Heart right ventricle (tissue), 16 donors: ENCODE measurements around the gene TMEFF2. TPM values are rescaled to one million over a fixed set of nuclear protein-coding genes. Genes with fewer than 3 reads are reported as not detected.

Source experiments
- ATAC-seq, 8 donors: fragments of 200-7000 bp; cut with Tn5 transposase; one replicate each; pipeline ENCODE4 v1.9.1; 2020; ENCODE audit warnings: mild to moderate bottlenecking in 8 of 8, moderate library complexity in 8 of 8, moderate number of reproducible peaks in 1 of 8
- DNase-seq, 2 donors: peaks; one replicate each; pipeline ENCODE4 v3.0.0-alpha.2; 2020
- H3K27ac ChIP-seq, 10 donors: fragments of 200-600 bp; sonication (generic) in 2 of 10; one replicate each; pipeline versions ENCODE4 v1.5.0 to v1.8.0; 2020 to 2022; ENCODE audit warnings: mild to moderate bottlenecking in 3 of 10
- H3K27me3 ChIP-seq, 7 donors: fragments of 200-600 bp; one replicate each; pipeline ENCODE4 v1.8.0; 2021 to 2022; ENCODE audit warnings: mild to moderate bottlenecking in 2 of 7
- H3K36me3 ChIP-seq, 9 donors: fragments of 200-600 bp; sonication (generic) in 1 of 9; one replicate each; pipeline versions ENCODE4 v1.5.0 to v1.8.0; 2020 to 2022; ENCODE audit warnings: mild to moderate bottlenecking in 2 of 9
- H3K4me1 ChIP-seq, 9 donors: fragments of 200-600 bp; sonication (generic) in 1 of 9; one replicate each; pipeline versions ENCODE4 v1.5.0 to v1.8.0; 2020 to 2022; ENCODE audit warnings: mild to moderate bottlenecking in 4 of 9
- H3K4me3 ChIP-seq, 10 donors: fragments of 200-600 bp; sonication (generic) in 2 of 10; one replicate each; pipeline versions ENCODE4 v1.5.0 to v1.8.0; 2020 to 2022; ENCODE audit warnings: mild to moderate bottlenecking in 7 of 10, moderate library complexity in 2 of 10
- H3K9me3 ChIP-seq, 11 donors: fragments of 200-600 bp in 10 of 11; sonication (generic) in 2 of 11; one replicate each; pipeline versions ENCODE4 v1.5.0 to v1.8.0; 2013 to 2022; ENCODE audit warnings: mild to moderate bottlenecking in 2 of 11, control low read depth in 1 of 11, moderate library complexity in 1 of 11
- CTCF ChIP-seq, 9 donors: fragments of 200-600 bp; sonication (generic) in 2 of 9; IDR thresholded peaks; one replicate each; pipeline versions ENCODE4 v1.5.0 to v1.8.0; 2021 to 2022; ENCODE audit warnings: antibody characterized with exemption in 9 of 9, mild to moderate bottlenecking in 5 of 9, moderate library complexity in 1 of 9
- WGBS, 2 donors: extraction: QIAGEN DNeasy Blood & Tissue Kit; methylation state at CpG; one replicate each; pipeline ENCODE4 v1.1.7; 2013; ENCODE audit warnings: inconsistent platforms in 1 of 2; 5-methylcytosine and 5-hydroxymethylcytosine counted together
- intact Hi-C, 10 donors: fragments of 100-400 bp; cut with DNase I; formaldehyde crosslinking; loops; one replicate each; pipeline versions ENCODE4 v1.11.1 to v1.14.2; 2022
- polyA plus RNA-seq, 2 donors: library from polyadenylated mRNA; stranded (reverse); fragments of 200-250 nt; gene quantifications; one replicate each; pipeline ENCODE4 v1.2.3, GENCODE V29; 2013
- total RNA-seq, 10 donors: library from RNA; stranded (reverse); fragmentation: NEBNext Ultra II Directional in 3 of 10; extraction: Animal tissue kit (Norgen Biotek cat#: 25700) in 3 of 10; gene quantifications; one replicate each; pipeline versions ENCODE4 v1.2.1 to v1.2.4, GENCODE V29; 2021 to 2023
- donor health status: Arrhythmogenic right ventricular cardiomyopathy.
- donor health status: ischemic (EF 13 %, LVEDD 7.1; RV severe dilation, severe dysfunction).
- donor health status: healthy with polysubstance abuse.
- donor health status: DM: no; HTN: yes; CAD: no.
- donor health status: DM: no; HTN: no; CAD: no.
- donor health status: ischemic (EF 25% LVEDD 6.9; RV normal size, moderate dysfunction).
- donor health status: ischemic (EF 25% LVEDD 5.7; RV mildly dilated, moderate dysfunction).
- donor health status: healthy.
- donor health status: DM: yes; HTN: yes; CAD: no.
- donor health status: Ischemic cardiomyopathy.
- donor health status: ischemic (EF 35%, LVEDD 5.7; RV mildly dilated, moderate dysfunction).
- donor health status: nonischemic (EF 11% LVEDD 7.7; RV severe dilation, severe dysfunction).
- donor health status: DM: yes; HTN: yes; CAD: no.
- donor health status: PGD.
- donor health status: ischemic (EF 29% LVEDD 5.4; RV normal size, mild dysfunction).
- donor health status: nonischemic (EF 23%, LVEDD 6.1; RV moderate dilation, normal function).

The TMEFF2 gene
- total and polyA plus RNA-seq, 12 donors, result 0.09 to 0.41 (median 0.17) TPM; not detected in 8

- no peak overlapping the region for H3K27ac ChIP-seq
- no peaks in the 10 kb centered on the region for H3K27me3 ChIP-seq
- TF ChIP-seq CTCF (IDR thresholded peaks at IDR 0.05), result no peak
- intact Hi-C loops, result no loop called here
- H3K36me3 ChIP-seq, result no peaks in the 10 kb centered on the region
- DNase-seq, result no peak
- peaks cover 0 to 19% (median 8%) of the 10 kb centered on the region in 9 donors for H3K4me1 ChIP-seq
- H3K9me3 ChIP-seq, result no peaks in the 10 kb centered on the region
- H3K4me3 ChIP-seq, result no peak overlapping the region
- no peak for ATAC-seq
- 58 to 66% methylated on average over 2 of the region's 2 CpGs for WGBS, 2 donors
These were observed 248.1 kb downstream of the TMEFF2 start for GRCh38 chr2:191946471-191947182.

GRCh38 chr2:191945623-191946022, 249.1 kb downstream of the TMEFF2 start:
- no peak for ATAC-seq
- no peak for TF ChIP-seq CTCF (IDR thresholded peaks at IDR 0.05)
- H3K4me1 ChIP-seq, result peaks cover 0 to 19% (median 6%) of the 10 kb centered on the region in 9 donors
- H3K27ac ChIP-seq, result no peak overlapping the region
- intact Hi-C loops, result no loop called here
- WGBS, 2 donors, result 77 to 88% methylated on average over 1 of the region's 1 CpG
- no peak for DNase-seq
- no peak overlapping the region for H3K4me3 ChIP-seq
- H3K36me3 ChIP-seq, result no peaks in the 10 kb centered on the region
- no peaks in the 10 kb centered on the region for H3K27me3 ChIP-seq
- H3K9me3 ChIP-seq, result no peaks in the 10 kb centered on the region

- Histone ChIP-seq H3K27me3 (no peaks in the 10 kb centered on the region), H3K4me3 (no peak overlapping the region), H3K36me3 (no peaks in the 10 kb centered on the region), H3K4me1 (peaks cover 0 to 15% (median 6%) of the 10 kb centered on the region in 9 donors), H3K9me3 (no peaks in the 10 kb centered on the region), H3K27ac (no peak overlapping the region)
- WGBS, 2 donors, result 83 to 88% methylated on average over 2 of the region's 2 CpGs
- ATAC-seq, result no peak
- DNase-seq, result no peak
- TF ChIP-seq CTCF (IDR thresholded peaks at IDR 0.05), result no peak
- intact Hi-C loops, result no loop called here
These were observed 252.0 kb downstream of the TMEFF2 start for GRCh38 chr2:191942739-191943103.

GRCh38 chr2:191942090-191942738, 252.5 kb downstream of the TMEFF2 start:
- DNase-seq (no peak), ATAC-seq (peak in 2 of 8 donors; percentile 37 to 39)
- WGBS, 2 donors, result 77 to 83% methylated on average over 3 of the region's 3 CpGs
- H3K27me3 ChIP-seq, result no peaks in the 10 kb centered on the region
- no peaks in the 10 kb centered on the region for H3K36me3 ChIP-seq
- no peak overlapping the region for H3K4me3 ChIP-seq
- peaks cover 0 to 15% (median 6%) of the 10 kb centered on the region in 9 donors for H3K4me1 ChIP-seq
- no peak overlapping the region for H3K27ac ChIP-seq
- no peaks in the 10 kb centered on the region for H3K9me3 ChIP-seq
- TF ChIP-seq CTCF (IDR thresholded peaks at IDR 0.05), result no peak
- intact Hi-C loops, result no loop called here
